GM19043 (cell line): ENCODE data around the gene PLBD2.

Experiments
- ATAC-seq: cut with Tn5 transposase; IDR thresholded peaks from one replicate; pipeline ENCODE4 v1.9.1; 2021; ENCODE audit warnings: low read depth; ENCODE audit not compliant: unreplicated experiment

The PLBD2 gene

GRCh38 chr12:113392520-113392919 lies 34.1 kb downstream of the PLBD2 start:
- ATAC-seq = no peak

GRCh38 chr12:113392988-113393579 lies 34.7 kb downstream of the PLBD2 start:
- no peak for ATAC-seq

GRCh38 chr12:113393749-113394148 lies 35.4 kb downstream of the PLBD2 start:
- ATAC-seq = no peak

GRCh38 chr12:113395119-113395518 lies 36.7 kb downstream of the PLBD2 start:
- ATAC-seq = no peak

GRCh38 chr12:113396200-113396599 lies 37.8 kb downstream of the PLBD2 start:
- ATAC-seq = no peak

GRCh38 chr12:113396828-113397496 lies 38.6 kb downstream of the PLBD2 start:
- no peak for ATAC-seq

- ATAC-seq = no peak
Measured at GRCh38 chr12:113397497-113398197, 39.3 kb downstream of the PLBD2 start.

GRCh38 chr12:113398346-113399290 lies 40.2 kb downstream of the PLBD2 start:
- no peak for ATAC-seq

GRCh38 chr12:113399490-113399889 lies 41.1 kb downstream of the PLBD2 start:
- no peak for ATAC-seq

- ATAC-seq = no peak
Measured at GRCh38 chr12:113400362-113400761, 42.0 kb downstream of the PLBD2 start.

GRCh38 chr12:113401066-113402000 lies 42.9 kb downstream of the PLBD2 start:
- no peak for ATAC-seq

- ATAC-seq = no peak
Measured at GRCh38 chr12:113402586-113403260, 44.3 kb downstream of the PLBD2 start.

GRCh38 chr12:113403435-113404415 lies 45.3 kb downstream of the PLBD2 start, which contains the start of gene SDS:
SDS (minus strand) TSS chr12:113403887; CDS start chr12:113399708, 4,179 bp downstream.
- ATAC-seq = no peak

- no peak for ATAC-seq
Measured at GRCh38 chr12:113405694-113406093, 47.3 kb downstream of the PLBD2 start.

- no peak for ATAC-seq
Measured at GRCh38 chr12:113407931-113408600, 49.7 kb downstream of the PLBD2 start.

GRCh38 chr12:113408756-113409298 lies 50.4 kb downstream of the PLBD2 start:
- ATAC-seq = no peak
